PC-9 (cell line): ENCODE data around the gene TMEM88. TPM values are rescaled to one million over a fixed set of nuclear protein-coding genes. Genes with fewer than 3 reads are reported as not detected.

Experiments used
- BruUV-seq: library from RNA; stranded (reverse); fragments of 400-500 nt; replicated peaks from 2 replicates; lab custom pipeline; 2021; lab: Mats Ljungman, UMichigan
- CTCF ChIA-PET: fragments of 300-600 bp; sonication (Branson Sonifier 250); formaldehyde crosslinking; loops from one replicate; lab custom pipeline; 2022; ENCODE audit warnings: antibody characterized with exemption; lab: Charles Lee
- POLR2A ChIA-PET: fragments of 300-600 bp; sonication (Branson Sonifier 250); formaldehyde crosslinking; loops from one replicate; lab custom pipeline; 2022; ENCODE audit warnings: antibody characterized with exemption; ENCODE audit not compliant: unreplicated experiment; lab: Charles Lee
- DNase-seq, 2 experiments: peaks; one replicate each; pipeline versions ENCODE4 v3.0.0 to v3.0.0-alpha.2; 2015 to 2022; ENCODE audit warnings: mixed read lengths in 1 of 2
- H2AFZ ChIP-seq: fragments of 200-600 bp; sonication (generic); 2 replicates; pipeline ENCODE4 v1.8.1; 2017; ENCODE audit warnings: antibody characterized with exemption
- H3F3A ChIP-seq: fragments of 200-600 bp; sonication (generic); 2 replicates; pipeline ENCODE4 v1.8.1; 2017; ENCODE audit warnings: antibody characterized with exemption, mild to moderate bottlenecking, low read depth; ENCODE audit not compliant: insufficient read depth
- H3K27ac ChIP-seq: fragments of 200-600 bp; sonication (generic); 2 replicates; pipeline ENCODE4 v1.6.1; 2016; ENCODE audit warnings: mixed run types
- H3K27me3 ChIP-seq: fragments of 200-600 bp; sonication (generic); 2 replicates; pipeline ENCODE4 v1.6.1; 2016; ENCODE audit warnings: low read depth, mixed run types; ENCODE audit not compliant: insufficient read depth
- H3K36me3 ChIP-seq: fragments of 200-600 bp; sonication (generic); 2 replicates; pipeline ENCODE4 v1.6.1; 2016; ENCODE audit warnings: low read depth, mixed run types
- H3K4me1 ChIP-seq: fragments of 200-600 bp; sonication (generic); replicated peaks from 2 replicates; pipeline ENCODE4 v1.6.1; 2016; ENCODE audit warnings: mixed run types; ENCODE audit not compliant: insufficient read depth
- H3K4me2 ChIP-seq: fragments of 200-600 bp; sonication (generic); 2 replicates; pipeline ENCODE4 v1.6.1; 2017; ENCODE audit warnings: mixed run types
- H3K4me3 ChIP-seq: fragments of 200-600 bp; sonication (generic); 2 replicates; pipeline ENCODE4 v1.6.1; 2016; ENCODE audit warnings: mixed run types
- H3K79me2 ChIP-seq: fragments of 200-600 bp; sonication (generic); 2 replicates; pipeline ENCODE4 v1.6.1; 2017; ENCODE audit warnings: low read depth, mixed run types
- H3K9me2 ChIP-seq: fragments of 200-600 bp; sonication (generic); 2 replicates; pipeline ENCODE4 v1.8.1; 2017; ENCODE audit warnings: mild to moderate bottlenecking; ENCODE audit not compliant: insufficient read depth
- H3K9me3 ChIP-seq: fragments of 200-600 bp; sonication (generic); 2 replicates; pipeline ENCODE4 v1.8.1; 2016; ENCODE audit warnings: low read depth; ENCODE audit not compliant: insufficient read depth
- H4K20me1 ChIP-seq: fragments of 200-600 bp; sonication (generic); 2 replicates; pipeline ENCODE4 v1.8.1; 2017; ENCODE audit not compliant: insufficient read depth
- CTCF ChIP-seq: fragments of 200-600 bp; sonication (generic); conservative IDR thresholded peaks from 2 replicates; pipeline ENCODE4 v1.6.1; 2017; ENCODE audit warnings: mixed run types, antibody characterized with exemption, mild to moderate bottlenecking, moderate library complexity
- EZH2 ChIP-seq: fragments of 200-600 bp; sonication (generic); IDR thresholded peaks from 2 replicates; pipeline ENCODE4 v1.8.0; 2017; ENCODE audit warnings: antibody characterized with exemption, low read depth
- intact Hi-C: fragments of 100-400 bp; cut with micrococcal nuclease; formaldehyde crosslinking; loops from one replicate; pipeline ENCODE4 v1.10.0; 2022; ENCODE audit not compliant: unreplicated experiment
- total RNA-seq: library from RNA; stranded (reverse); gene quantifications from 2 replicates; pipeline ENCODE4 v1.2.3, GENCODE V29; 2021

TMEM88 gene
- total RNA-seq, 1 experiment from 2014 or later, result 3.1 TPM

GRCh38 chr17:7882068-7882467, 27.2 kb downstream of the TMEM88 start:
- ChIA-PET POLR2A (no interaction called here), CTCF (no interaction called here)
- H3K4me3 ChIP-seq, result no peak overlapping the region
- no peaks in the 10 kb centered on the region for H3K9me2 ChIP-seq
- intact Hi-C loops, result loop anchor here (10.0 kb wide), 1 partner anchor 297 kb away; the partner anchor contains the start of gene MPDU1
- H3K4me1 ChIP-seq, result peaks cover 10% of the 10 kb centered on the region; the same call in 1 of the 2 replicates
- no peak for TF ChIP-seq CTCF
- no peak for TF ChIP-seq EZH2
- peaks cover 12% of the 10 kb centered on the region for H3K79me2 ChIP-seq
- DNase-seq, result no peak
- no peak overlapping the region for H2AFZ ChIP-seq
- no peaks in the 10 kb centered on the region for H3K27me3 ChIP-seq
- no peaks in the 10 kb centered on the region for H3K36me3 ChIP-seq
- H3K9me3 ChIP-seq, result no peaks in the 10 kb centered on the region
- no TSS peak for BruUV-seq
- no peak overlapping the region for H3K27ac ChIP-seq
- H3F3A ChIP-seq, result peaks cover 10% of the 10 kb centered on the region; the same call in 1 of the 2 replicates
- H3K4me2 ChIP-seq, result no peak overlapping the region
- no peaks in the 10 kb centered on the region for H4K20me1 ChIP-seq

DNA sequence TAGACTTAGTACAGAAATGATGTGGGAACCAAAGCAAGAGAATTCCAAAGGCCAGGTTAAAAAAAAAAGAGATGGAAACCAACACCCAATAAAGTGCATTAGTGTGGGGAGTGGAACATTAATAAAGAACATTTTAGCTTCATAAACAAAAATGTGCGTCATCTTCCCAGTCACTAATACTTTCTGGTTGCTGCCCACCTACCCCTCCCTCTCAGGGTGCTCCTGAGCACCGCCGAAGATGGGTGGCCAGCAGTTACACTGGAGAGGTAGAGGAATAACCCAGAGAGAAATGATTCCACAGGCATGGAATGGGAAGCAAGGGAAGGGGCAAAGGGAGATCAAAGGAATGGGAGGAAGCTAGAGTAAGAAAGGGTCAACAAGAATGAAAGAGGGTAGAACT, 27.8 kb downstream of the TMEM88 start:
- no TSS peak for BruUV-seq

GRCh38 chr17:7883781-7884386, 29.0 kb downstream of the TMEM88 start:
- peaks cover 23% of the 10 kb centered on the region for H3F3A ChIP-seq
- no peaks in the 10 kb centered on the region for H3K9me3 ChIP-seq
- TSS peak; percentile 14 for BruUV-seq
- intact Hi-C loops, result loop anchor here (10.0 kb wide), 1 partner anchor 299 kb away; the partner anchor contains the start of gene MPDU1
- peaks cover 15% of the 10 kb centered on the region for H3K4me1 ChIP-seq
- peak overlapping the region; percentile 45 for H3K27ac ChIP-seq
- DNase-seq, result peak in 1 of 2 experiments; percentile 57
- POLR2A ChIA-PET, result interaction anchor here (0.6 to 0.7 kb wide), 4 partner anchors 72 to 661 kb away, joined by 3 to 8 read pairs (median 6); partner anchors contain the start of gene NEURL4
- TF ChIP-seq EZH2 (no peak), CTCF (no peak)
- H3K4me2 ChIP-seq, result peak overlapping the region; percentile 89
- no peaks in the 10 kb centered on the region for H3K27me3 ChIP-seq
- no peak overlapping the region for H2AFZ ChIP-seq
- CTCF ChIA-PET, result interaction anchor here (0.6 to 1.0 kb wide), 5 partner anchors 13 to 244 kb away, joined by 3 to 4 read pairs (median 3); no protein-coding TSS in a partner anchor
- peaks cover 22% of the 10 kb centered on the region for H3K79me2 ChIP-seq
- H3K4me3 ChIP-seq, result peak overlapping the region; percentile 62
- no peaks in the 10 kb centered on the region for H3K36me3 ChIP-seq
- no peaks in the 10 kb centered on the region for H3K9me2 ChIP-seq
- H4K20me1 ChIP-seq, result no peaks in the 10 kb centered on the region

More for the DNA sequence above, 27.8 kb downstream of the TMEM88 start:
- DNase-seq, result no peak
- Histone ChIP-seq H3K9me2 (no peaks in the 10 kb centered on the region), H3K9me3 (no peaks in the 10 kb centered on the region), H3K4me2 (no peak overlapping the region), H3K4me1 (peaks cover 10% of the 10 kb centered on the region; the same call in 1 of the 2 replicates), H3F3A (peaks cover 12% of the 10 kb centered on the region; the same call in 1 of the 2 replicates), H4K20me1 (no peaks in the 10 kb centered on the region), H3K36me3 (no peaks in the 10 kb centered on the region), H2AFZ (no peak overlapping the region), H3K79me2 (peaks cover 12% of the 10 kb centered on the region), H3K27me3 (no peaks in the 10 kb centered on the region), H3K4me3 (no peak overlapping the region), H3K27ac (no peak overlapping the region)
- CTCF ChIA-PET, result interaction anchor here (0.7 kb wide), 1 partner anchor 107 kb away, joined by 4 read pairs; no protein-coding TSS in a partner anchor
- POLR2A ChIA-PET, result interaction anchor here (0.6 kb wide), 1 partner anchor 115 kb away, joined by 4 read pairs; no protein-coding TSS in a partner anchor
- TF ChIP-seq CTCF (no peak), EZH2 (no peak)
- intact Hi-C loops, result loop anchor here (10.0 kb wide), 1 partner anchor 298 kb away; the partner anchor contains the start of gene MPDU1
